ENCODE measurements around the gene METRNL. TPM values are rescaled to one million over a fixed set of nuclear protein-coding genes. Genes with fewer than 3 reads are reported as not detected.

METRNL gene
- total RNA-seq, 1 donor from 2014 or later, result 14.7 TPM

- Mint-ChIP-seq H3K27me3 (ENCODE audit: low read depth) (peaks cover 16% of the 10 kb centered on the region), H3K4me3 (no peak overlapping the region), H3K9me3 (no peaks in the 10 kb centered on the region), H3K4me1 (peaks cover 29% of the 10 kb centered on the region), H3K27ac (ENCODE audit: unreplicated experiment) (no peak overlapping the region), H3K36me3 (ENCODE audit: low read depth) (no peaks in the 10 kb centered on the region)
- no peak for DNase-seq (ENCODE audit: low read depth, low spot score)
- TF ChIP-seq CTCF (conservative IDR thresholded peaks at IDR 0.05), result no peak
Measured at GRCh38 chr17:83114706-83115105, 35.3 kb downstream of the METRNL start.

- Mint-ChIP-seq H3K36me3 (ENCODE audit: low read depth) (no peaks in the 10 kb centered on the region), H3K4me1 (peaks cover 30% of the 10 kb centered on the region), H3K27ac (ENCODE audit: unreplicated experiment) (no peak overlapping the region), H3K27me3 (ENCODE audit: low read depth) (peaks cover 19% of the 10 kb centered on the region), H3K4me3 (no peak overlapping the region), H3K9me3 (no peaks in the 10 kb centered on the region)
- no peak for TF ChIP-seq CTCF (conservative IDR thresholded peaks at IDR 0.05)
- no peak for DNase-seq (ENCODE audit: low read depth, low spot score)
Measured at GRCh38 chr17:83115202-83115651, 35.8 kb downstream of the METRNL start.

GRCh38 chr17:83115832-83116231 is 36.4 kb downstream of the METRNL start:
- no peak overlapping the region for H3K4me3 Mint-ChIP-seq
- H3K4me1 Mint-ChIP-seq, result peaks cover 24% of the 10 kb centered on the region
- TF ChIP-seq CTCF (conservative IDR thresholded peaks at IDR 0.05), result no peak
- no peaks in the 10 kb centered on the region for H3K36me3 Mint-ChIP-seq (ENCODE audit: low read depth)
- no peak for DNase-seq (ENCODE audit: low read depth, low spot score)
- peaks cover 25% of the 10 kb centered on the region for H3K27me3 Mint-ChIP-seq (ENCODE audit: low read depth)
- no peak overlapping the region for H3K27ac Mint-ChIP-seq (ENCODE audit: unreplicated experiment)
- H3K9me3 Mint-ChIP-seq, result no peaks in the 10 kb centered on the region

- DNase-seq (ENCODE audit: low read depth, low spot score), result no peak
- Mint-ChIP-seq H3K4me3 (no peak overlapping the region), H3K4me1 (peaks cover 20% of the 10 kb centered on the region), H3K27ac (ENCODE audit: unreplicated experiment) (no peak overlapping the region), H3K27me3 (ENCODE audit: low read depth) (peaks cover 27% of the 10 kb centered on the region), H3K36me3 (ENCODE audit: low read depth) (no peaks in the 10 kb centered on the region), H3K9me3 (no peaks in the 10 kb centered on the region)
- no peak for TF ChIP-seq CTCF (conservative IDR thresholded peaks at IDR 0.05)
Measured at GRCh38 chr17:83116311-83116771, 36.9 kb downstream of the METRNL start.

- no peaks in the 10 kb centered on the region for H3K36me3 Mint-ChIP-seq (ENCODE audit: low read depth)
- no peak for DNase-seq (ENCODE audit: low read depth, low spot score)
- no peak for TF ChIP-seq CTCF (conservative IDR thresholded peaks at IDR 0.05)
- H3K27me3 Mint-ChIP-seq (ENCODE audit: low read depth), result peaks cover 33% of the 10 kb centered on the region
- H3K27ac Mint-ChIP-seq (ENCODE audit: unreplicated experiment), result no peak overlapping the region
- no peak overlapping the region for H3K4me3 Mint-ChIP-seq
- no peaks in the 10 kb centered on the region for H3K9me3 Mint-ChIP-seq
- H3K4me1 Mint-ChIP-seq, result peaks cover 20% of the 10 kb centered on the region
Measured at GRCh38 chr17:83116783-83117555, 37.6 kb downstream of the METRNL start.

Measured in neural crest cell (in vitro differentiated cells).